COLO829 (cell line): ENCODE results near the gene BZW2.
A peak's percentile ranks its signal among the peaks of the same experiment; 100 is the strongest.
"Not testable (repeated sequence)": the region's sequence is repeated elsewhere in the genome, so short reads cannot be mapped to it uniquely, and the experiment has no call there.

Experiments used
- DNase-seq: peaks from one replicate; pipeline ENCODE4 v3.0.0; 2012; ENCODE audit warnings: low spot score

Gene BZW2

GRCh38 chr7:16675277-16675676 is 29.3 kb downstream of the BZW2 start:
- DNase-seq = no peak

- DNase-seq = no peak
Measured at GRCh38 chr7:16677978-16678494, 32.1 kb downstream of the BZW2 start.

- DNase-seq = not testable (repeated sequence)
Measured at GRCh38 chr7:16678645-16679566, 32.9 kb downstream of the BZW2 start.

GRCh38 chr7:16684935-16685334 is 39.0 kb downstream of the BZW2 start:
- DNase-seq = no peak

- DNase-seq = no peak
Measured at GRCh38 chr7:16685535-16685934, 39.6 kb downstream of the BZW2 start.

- no peak for DNase-seq
Measured at GRCh38 chr7:16688249-16688648, 42.3 kb downstream of the BZW2 start.

- no peak for DNase-seq
Measured at GRCh38 chr7:16691241-16691640, 45.3 kb downstream of the BZW2 start.

- no peak for DNase-seq
Measured at GRCh38 chr7:16693601-16694318, 47.8 kb downstream of the BZW2 start.

- DNase-seq = no peak
Measured at GRCh38 chr7:16694806-16695205, 48.8 kb downstream of the BZW2 start.

- peak; percentile 93 for DNase-seq
Measured at GRCh38 chr7:16695621-16696237, 49.7 kb downstream of the BZW2 start.

GRCh38 chr7:16697507-16698199 is 51.7 kb downstream of the BZW2 start:
- peak; percentile 78 for DNase-seq

GRCh38 chr7:16698200-16698905 is 52.4 kb downstream of the BZW2 start:
- no peak for DNase-seq

GRCh38 chr7:16702441-16702840 is 56.5 kb downstream of the BZW2 start:
- no peak for DNase-seq

- no peak for DNase-seq
Measured at GRCh38 chr7:16708511-16708910, 62.5 kb downstream of the BZW2 start.

- DNase-seq = no peak
Measured at GRCh38 chr7:16708980-16709379, 63.0 kb downstream of the BZW2 start.

GRCh38 chr7:16710651-16711050 is 64.7 kb downstream of the BZW2 start:
- no peak for DNase-seq

GRCh38 chr7:16711730-16712129 is 65.7 kb downstream of the BZW2 start:
- DNase-seq = no peak

- DNase-seq = no peak
Measured at GRCh38 chr7:16712916-16713315, 66.9 kb downstream of the BZW2 start.

- DNase-seq = no peak
Measured at GRCh38 chr7:16715928-16716327, 69.9 kb downstream of the BZW2 start.

- no peak for DNase-seq
Measured at GRCh38 chr7:16718111-16718656, 72.2 kb downstream of the BZW2 start.

- no peak for DNase-seq
Measured at GRCh38 chr7:16719699-16720098, 73.7 kb downstream of the BZW2 start.
